Activated T-helper 1 cell treated with Interleukin-2 at 50 U/mL for 16 hours (primary cell): ENCODE results near the gene TNS3.

ENCODE experiments used
- DNase-seq: peaks from one replicate; pipeline ENCODE4 v3.0.0-alpha.2; 2020; ENCODE audit warnings: low read depth

The TNS3 gene

GRCh38 chr7:47428052-47428767 is 153.7 kb downstream of the TNS3 start:
- no peak for DNase-seq

- DNase-seq, result no peak
Observed at GRCh38 chr7:47427051-47427643, 154.8 kb downstream of the TNS3 start.

GRCh38 chr7:47424523-47424922 is 157.4 kb downstream of the TNS3 start:
- DNase-seq, result no peak

DNA sequence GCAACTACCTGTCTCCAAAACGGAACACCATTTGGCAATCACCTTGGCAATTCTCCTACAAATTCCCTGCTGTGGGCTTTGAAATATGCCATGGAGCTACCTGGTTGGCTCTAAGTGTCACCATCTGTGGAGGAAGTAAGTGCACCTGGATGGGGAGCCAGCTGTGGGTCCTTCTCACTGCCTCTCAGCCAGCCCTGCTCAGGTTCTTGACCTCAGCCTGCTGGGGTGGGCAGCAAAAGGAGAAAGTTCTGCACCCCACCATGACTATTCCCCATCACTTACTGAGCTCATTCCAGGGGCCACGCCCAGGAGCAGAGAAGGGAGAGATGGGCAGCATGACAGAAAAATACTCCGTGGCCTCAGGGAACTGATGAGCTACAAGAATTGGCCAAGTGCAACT is 158.7 kb downstream of the TNS3 start:
- DNase-seq, result no peak

DNA sequence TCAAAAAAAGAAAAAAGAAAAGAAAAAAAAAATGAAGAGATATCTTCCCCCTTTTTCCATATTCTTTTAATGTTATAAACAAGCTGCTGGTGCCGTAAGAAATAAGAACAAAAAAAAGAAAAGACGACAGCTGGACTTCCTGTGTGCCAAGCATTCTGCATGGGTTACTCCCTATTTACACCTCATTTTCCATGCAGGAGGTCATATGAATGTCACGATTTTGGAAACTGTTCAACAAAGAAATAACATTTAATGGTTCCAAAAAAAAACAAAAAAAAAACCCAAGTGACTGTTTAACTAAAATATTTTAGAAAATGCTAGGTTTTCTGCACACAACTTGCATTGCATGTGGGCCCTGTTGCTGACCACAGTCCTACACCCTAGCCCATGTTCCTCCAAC is 159.3 kb downstream of the TNS3 start:
- no peak for DNase-seq

- DNase-seq, result no peak
Observed at GRCh38 chr7:47421456-47421855, 160.5 kb downstream of the TNS3 start.

DNA sequence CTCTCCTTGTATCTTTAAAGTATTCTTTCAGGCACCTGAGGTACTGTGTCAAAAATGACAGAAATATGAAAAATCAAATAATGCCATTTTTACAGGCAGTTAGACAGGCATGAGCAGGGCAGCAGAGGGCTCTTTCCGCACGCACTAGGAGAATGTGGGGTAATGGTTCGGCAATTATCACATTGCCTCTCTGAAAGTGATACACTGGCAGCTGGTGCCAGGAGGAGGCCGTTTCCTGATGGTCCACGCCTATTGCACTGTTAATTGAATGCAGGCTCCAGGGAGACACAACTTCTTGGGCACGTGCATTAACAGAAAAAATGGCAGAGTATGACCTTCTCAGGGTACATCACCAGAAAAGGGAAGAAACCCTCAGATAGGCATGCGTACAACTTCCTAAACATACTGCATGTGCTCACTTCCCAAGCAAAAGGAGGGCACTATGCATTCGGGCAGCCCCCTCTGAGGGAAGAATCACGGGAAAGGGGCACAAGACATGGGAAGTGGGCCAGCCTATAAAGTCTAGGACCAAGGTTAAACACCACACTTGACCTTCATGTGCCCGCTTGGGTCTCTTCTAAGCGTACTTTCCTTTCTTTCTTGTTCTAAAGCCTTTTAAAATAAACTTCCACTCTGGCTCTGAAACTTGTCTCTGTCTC is 161.7 kb downstream of the TNS3 start:
- DNase-seq, result no peak

- no peak for DNase-seq
Observed at GRCh38 chr7:47419471-47419870, 162.4 kb downstream of the TNS3 start.

DNA sequence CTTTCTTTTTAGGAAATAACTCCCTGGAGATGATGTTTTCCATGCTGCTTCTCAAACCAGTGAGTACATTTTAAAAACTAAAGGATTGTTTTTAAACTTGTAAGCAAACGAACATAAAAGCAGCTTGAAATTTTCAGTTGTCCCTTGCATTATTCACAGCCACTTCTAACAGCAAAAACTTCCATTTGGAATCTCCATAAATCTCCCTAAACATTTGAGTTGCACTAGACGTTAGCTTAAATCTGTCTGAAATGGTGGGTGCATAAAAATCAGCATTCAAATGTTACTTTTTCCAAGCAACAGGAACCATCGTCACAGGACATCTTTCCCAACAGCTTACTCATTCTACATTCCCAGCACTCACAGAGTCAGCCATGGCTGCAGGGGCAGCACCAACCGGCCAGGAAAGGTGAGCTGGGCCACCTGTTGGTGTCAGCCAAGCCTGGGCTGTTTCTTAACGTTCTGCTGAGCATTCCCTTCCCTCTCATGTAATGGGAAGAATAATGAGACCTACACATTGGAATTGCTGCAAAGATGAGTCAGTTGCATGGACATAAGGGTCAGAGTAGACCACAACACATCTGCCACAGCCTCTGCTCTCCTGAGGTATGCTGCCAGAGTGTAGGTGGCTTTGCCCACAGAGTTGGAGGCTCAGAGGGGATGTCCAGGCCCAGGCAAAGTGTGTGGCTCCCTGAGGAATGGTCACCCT is 163.2 kb downstream of the TNS3 start:
- no peak for DNase-seq

DNA sequence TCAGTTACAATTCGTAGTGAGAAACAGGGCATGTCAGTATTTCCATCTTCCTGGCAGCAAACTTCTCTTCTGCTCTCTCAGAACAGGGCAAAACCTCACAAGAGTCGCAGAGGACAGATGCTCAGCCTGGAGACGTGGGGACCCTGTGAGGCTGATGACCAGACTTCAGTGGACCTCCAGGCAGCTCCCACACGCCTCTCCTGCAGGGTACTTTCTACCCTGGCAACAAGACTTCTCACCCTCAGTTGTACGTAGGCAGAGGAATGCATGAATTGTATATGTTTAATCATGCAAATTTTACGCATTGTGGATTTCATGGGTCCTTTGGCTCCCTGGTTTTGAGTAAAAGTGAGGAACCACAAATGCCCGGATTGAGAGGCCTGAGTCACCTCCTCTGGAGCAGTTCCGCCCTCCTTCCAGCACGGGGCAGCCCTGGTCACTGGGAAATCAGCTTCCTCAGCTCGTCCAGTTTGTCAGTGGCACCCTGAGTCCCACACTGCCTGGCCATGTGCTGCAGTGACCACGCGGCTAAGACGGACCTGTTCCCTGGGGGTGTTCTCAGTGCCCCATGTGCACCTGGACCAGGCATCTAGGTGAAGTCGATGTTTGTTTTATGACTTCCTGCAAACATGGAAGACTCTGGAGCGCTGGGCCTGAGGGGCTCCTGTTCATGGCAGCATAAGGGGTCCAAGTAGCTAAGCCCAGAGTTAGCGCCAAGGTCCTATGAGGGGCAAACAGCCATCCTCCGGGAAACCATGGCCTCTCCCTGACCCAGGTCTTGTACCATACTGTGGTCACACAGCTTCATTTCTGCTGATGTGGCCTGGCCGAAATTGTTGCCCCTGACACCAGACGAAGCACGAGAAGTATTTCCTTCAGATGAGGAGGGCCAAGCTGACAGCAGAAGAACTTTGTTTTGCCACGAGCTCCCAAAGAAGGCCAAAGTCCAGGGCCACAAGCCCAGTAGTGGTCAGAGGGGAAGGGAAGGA is 165.1 kb downstream of the TNS3 start:
- no peak for DNase-seq

DNA sequence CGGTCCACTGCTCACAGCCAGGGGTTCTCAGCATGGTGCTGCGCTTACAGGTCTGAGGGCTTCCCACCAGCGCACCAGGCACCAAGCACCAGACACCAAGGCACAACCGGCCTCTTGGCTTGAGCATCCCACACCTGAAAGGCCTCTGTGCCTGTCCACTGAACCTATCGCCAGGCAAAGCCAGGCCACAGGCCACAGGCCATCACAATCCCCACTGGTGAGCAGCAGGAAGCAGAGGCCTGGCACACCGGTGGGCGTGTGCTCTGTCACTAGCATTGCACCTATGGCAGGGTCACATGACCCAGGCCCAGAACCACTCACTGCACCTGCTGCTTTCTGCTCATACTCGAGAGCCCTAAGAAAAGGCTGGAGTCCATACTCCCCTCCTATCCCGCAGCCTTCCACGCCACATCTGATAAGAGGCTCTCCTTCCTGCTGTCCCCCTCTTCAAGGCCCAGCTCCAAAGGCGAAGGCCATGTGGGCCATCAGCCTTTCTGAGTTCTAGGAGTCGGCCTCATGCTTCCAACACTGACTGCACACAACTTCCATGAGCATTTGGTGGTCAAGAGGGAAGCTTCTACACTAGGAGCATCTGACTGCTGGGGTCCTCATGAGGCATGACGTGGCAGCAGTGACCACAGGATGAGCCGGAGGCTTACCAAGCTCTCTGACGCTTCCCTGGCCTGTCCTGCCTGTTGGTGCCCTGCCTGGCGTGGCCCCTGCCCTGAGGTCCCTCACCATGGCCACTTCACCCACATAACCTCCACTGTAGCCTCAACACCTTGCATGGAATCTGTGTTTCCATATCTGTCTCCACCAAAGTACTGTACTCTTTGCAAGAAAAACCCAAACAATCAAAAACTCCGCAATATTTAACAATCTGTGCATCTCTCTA is 166.3 kb downstream of the TNS3 start:
- no peak for DNase-seq

- no peak for DNase-seq
Observed at GRCh38 chr7:47414342-47415317, 167.3 kb downstream of the TNS3 start.

DNA sequence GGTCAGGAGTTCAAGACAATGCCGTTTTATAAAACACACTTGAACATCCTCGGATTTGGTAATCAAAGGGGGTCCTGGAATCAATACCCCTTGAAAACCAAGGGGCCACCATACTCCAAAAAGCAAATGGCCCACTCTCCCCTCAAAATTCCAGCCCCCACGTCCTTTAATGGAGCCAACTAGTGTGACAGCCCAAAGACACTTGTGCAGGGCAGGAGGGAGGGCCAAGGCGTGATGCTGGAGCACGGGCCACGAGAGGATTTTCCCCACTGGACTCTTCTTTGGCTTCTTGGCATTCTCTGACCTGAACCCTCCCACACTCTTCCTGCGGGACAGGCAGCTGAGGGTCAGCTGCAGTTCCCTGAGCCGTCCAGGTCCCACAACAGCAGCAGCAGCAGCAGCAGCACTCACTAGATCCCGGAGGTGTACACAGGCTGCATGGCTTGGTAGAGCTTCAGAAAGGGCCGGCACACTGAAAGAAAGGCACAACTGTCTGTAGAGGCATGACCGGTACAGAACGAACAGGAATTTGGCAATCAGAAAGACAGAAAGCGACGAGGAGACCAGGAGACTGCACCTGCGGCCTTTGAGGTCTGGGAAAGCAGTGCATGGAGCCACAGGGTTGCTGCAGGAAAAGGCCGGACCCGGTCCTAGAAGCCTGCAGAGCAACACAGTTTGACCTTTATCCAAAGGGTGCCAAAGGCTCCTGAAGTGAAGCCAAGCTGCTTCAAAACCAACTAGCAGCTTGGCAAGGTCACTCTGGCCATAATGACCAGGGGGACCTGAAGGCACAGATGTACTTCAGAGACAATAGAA is 168.2 kb downstream of the TNS3 start:
- DNase-seq, result no peak

GRCh38 chr7:47411901-47412300 is 170.0 kb downstream of the TNS3 start:
- no peak for DNase-seq

DNA sequence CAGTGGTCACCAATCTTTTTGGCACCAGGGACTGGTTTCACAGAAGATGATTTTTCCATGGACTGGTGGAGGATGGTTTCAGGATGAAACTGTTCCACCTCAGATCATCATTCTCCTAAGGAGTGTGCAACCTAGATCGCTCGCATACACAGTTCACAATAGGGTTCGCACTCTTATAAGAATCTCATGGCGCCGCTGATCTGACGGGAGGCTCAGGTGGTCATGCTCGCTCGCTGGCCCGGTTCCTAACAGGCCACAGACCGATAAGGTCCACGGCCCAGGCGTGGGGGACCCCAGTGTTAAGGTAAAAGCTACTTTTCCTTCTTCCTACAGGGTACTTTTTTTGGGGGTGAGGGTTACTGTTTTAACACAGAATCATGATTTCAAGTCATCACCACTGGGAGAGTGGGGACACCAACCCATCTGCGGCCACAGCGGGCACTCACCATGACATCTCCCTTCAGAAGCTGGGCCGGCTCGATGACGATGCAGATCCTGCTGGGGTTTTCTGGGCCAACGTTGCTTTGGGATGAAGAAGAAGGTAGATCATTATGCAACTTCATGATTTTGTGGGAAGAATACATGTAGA is 170.5 kb downstream of the TNS3 start:
- DNase-seq, result no peak

GRCh38 chr7:47408675-47409074 is 173.2 kb downstream of the TNS3 start:
- DNase-seq, result no peak

DNA sequence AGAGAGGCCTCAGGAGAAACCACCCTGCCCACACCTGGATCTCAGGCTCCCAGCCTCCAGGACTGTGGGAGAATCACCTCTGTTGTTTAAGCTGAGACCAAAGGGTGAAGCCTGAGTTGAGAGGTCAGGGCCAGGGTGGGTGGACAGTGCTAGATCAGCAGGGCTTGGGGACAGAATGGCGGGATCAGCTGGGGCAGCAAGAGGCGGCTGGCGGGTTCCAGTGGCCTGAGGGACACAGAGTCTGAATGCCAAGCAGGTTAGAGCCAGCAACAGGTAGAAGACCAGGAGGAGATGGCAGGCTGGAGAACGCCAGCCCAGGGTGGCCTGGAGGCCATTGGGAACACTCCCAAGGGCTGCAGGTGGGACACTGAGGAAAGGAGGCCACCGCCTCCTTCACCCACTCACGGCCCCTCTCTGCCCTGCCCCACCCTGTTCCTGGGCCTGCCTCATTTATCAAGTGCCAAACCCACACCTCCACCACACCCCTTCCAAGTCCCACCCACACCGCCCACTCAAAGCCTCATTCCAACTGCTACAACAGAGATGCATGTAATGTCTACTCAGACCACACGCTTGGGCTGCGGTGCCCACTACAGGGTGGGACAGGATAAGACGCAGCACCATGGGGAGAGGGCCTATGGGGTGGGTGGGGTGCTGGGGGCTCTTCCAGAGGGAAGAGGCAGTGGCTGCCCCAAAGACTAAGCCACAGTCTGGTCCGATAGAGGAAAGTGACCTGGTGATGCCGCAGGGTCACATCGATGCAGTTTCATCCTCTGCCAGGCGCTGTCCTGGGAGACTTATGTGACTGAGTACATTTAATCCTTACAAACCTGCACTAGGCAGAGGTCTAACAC is 173.9 kb downstream of the TNS3 start:
- no peak for DNase-seq
